Measurements from ENCODE around the gene RNPEP.
"Not testable (repeated sequence)": the region's sequence is repeated elsewhere in the genome, so short reads cannot be mapped to it uniquely, and the experiment has no call there.

Gene RNPEP

DNA sequence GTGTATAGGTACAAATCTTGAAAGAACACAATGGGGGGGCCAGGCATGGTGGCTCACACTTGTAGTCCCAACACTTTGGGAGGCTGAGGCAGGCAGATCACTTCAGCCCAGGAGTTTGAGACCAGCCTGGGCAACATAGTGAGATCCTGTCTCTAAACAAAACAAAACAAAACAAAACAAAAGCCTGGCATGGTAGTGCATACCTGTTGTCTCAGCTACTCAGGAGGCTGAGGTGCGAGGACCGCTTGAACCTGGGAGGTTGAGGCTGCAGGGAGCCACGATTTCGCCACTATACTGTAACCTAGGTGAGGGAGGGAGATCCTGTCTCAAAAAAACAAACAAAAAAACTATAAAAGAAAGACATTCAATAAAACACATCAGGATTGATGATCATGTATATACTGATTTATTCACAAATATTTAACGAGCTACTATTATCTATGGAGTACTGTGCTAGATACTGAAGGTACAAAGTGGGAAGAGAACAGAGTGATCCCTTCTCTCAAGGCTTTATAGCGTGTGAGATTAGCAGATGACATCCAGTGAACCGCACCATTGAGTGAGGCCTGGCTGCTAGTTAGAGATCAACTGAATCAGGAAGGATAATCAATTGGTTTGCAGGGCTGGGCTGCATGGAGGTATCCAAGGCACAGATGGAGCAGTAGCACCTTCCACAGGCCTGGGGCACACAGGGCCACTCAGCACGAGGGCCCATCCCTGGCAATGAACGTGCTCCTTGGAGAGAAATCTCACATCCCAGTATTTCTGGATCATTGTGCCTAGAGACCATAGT lies 54.3 kb downstream of the RNPEP start:
- no peak overlapping the region for H3K27ac Mint-ChIP-seq (ENCODE audit: low read depth)
- H3K4me3 Mint-ChIP-seq, result no peak overlapping the region
- no peaks in the 10 kb centered on the region for H3K36me3 Mint-ChIP-seq (ENCODE audit: insufficient read depth)
- peaks cover 8% of the 10 kb centered on the region for H3K27me3 Mint-ChIP-seq
- no peaks in the 10 kb centered on the region for H3K4me1 Mint-ChIP-seq
- no peak for ATAC-seq (replicated peaks; ENCODE audit: extremely low read depth, poor library complexity, severe bottlenecking)
- no peak for DNase-seq (ENCODE audit: low spot score in 2 of 2)
- H3K9me3 Mint-ChIP-seq, result no peaks in the 10 kb centered on the region

DNA sequence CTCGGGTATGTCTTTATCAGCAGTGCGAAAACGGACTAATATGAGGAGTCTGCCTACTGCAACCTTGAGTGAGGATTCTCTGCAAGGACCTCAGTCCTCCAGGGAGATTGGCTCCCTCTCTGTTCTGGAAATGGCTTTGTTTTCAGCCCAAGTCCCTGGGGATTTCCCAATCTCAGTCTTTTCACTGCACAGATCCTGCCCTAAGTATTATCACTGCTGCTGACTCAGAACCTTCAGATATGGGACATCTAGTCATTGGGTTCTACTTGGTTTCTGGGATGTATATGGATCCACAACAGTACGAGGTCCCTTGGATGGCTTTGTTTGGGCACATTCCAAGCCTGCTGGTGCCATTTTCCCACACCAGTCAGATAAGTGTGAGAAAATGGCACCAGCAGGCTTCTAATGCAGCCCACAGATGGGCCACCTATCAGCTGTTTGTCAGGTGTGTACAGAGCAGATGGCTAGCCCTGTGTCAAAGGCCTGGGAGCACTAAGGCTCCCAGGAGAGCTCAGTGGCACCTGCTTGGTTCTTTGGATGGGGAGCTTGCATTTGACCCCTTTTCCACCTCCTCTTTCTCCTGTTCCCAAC lies 55.4 kb downstream of the RNPEP start:
- H3K27me3 Mint-ChIP-seq, result peaks cover 8% of the 10 kb centered on the region
- ATAC-seq (replicated peaks; ENCODE audit: extremely low read depth, poor library complexity, severe bottlenecking) (no peak), DNase-seq (ENCODE audit: low spot score in 2 of 2) (no peak)
- H3K9me3 Mint-ChIP-seq, result no peaks in the 10 kb centered on the region
- H3K27ac Mint-ChIP-seq (ENCODE audit: low read depth), result no peak overlapping the region
- H3K36me3 Mint-ChIP-seq (ENCODE audit: insufficient read depth), result no peaks in the 10 kb centered on the region
- H3K4me1 Mint-ChIP-seq, result no peaks in the 10 kb centered on the region
- H3K4me3 Mint-ChIP-seq, result no peak overlapping the region

DNA sequence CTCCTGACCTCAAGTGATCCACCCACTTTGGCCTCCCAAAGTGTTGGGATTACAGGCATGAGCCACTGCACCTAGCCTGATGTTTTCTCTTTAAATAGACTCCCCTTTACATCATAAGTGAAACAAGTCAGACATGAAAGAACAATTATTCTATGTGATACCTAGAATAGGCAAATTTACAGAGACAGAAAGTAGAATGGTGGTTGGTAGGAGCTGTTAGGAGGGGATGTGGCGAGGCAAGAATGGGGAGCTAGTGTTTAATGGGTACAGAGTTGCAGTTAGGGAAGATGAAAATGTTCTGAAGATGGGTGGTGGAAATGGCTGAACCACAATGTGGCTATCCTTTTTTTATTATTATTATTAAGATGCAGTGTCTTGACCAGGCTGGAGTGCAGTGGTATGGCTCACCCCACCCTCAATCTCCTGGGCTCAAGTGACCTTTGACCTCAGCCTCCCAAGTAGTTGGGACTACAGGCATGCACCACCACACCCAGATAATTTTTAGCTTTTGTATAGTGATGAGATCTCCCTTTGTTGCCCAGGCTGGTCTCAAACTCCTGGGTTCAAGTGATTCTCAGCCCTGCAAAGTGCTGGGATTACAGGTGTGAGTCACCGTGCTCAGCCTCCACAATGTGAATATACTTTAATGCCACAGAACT lies 56.4 kb downstream of the RNPEP start:
- ATAC-seq (replicated peaks; ENCODE audit: extremely low read depth, poor library complexity, severe bottlenecking) (no peak), DNase-seq (ENCODE audit: low spot score in 2 of 2) (no peak)
- Mint-ChIP-seq H3K4me3 (no peak overlapping the region), H3K27me3 (peaks cover 3% of the 10 kb centered on the region), H3K9me3 (no peaks in the 10 kb centered on the region), H3K4me1 (no peaks in the 10 kb centered on the region), H3K36me3 (ENCODE audit: insufficient read depth) (no peaks in the 10 kb centered on the region), H3K27ac (ENCODE audit: low read depth) (no peak overlapping the region)

DNA sequence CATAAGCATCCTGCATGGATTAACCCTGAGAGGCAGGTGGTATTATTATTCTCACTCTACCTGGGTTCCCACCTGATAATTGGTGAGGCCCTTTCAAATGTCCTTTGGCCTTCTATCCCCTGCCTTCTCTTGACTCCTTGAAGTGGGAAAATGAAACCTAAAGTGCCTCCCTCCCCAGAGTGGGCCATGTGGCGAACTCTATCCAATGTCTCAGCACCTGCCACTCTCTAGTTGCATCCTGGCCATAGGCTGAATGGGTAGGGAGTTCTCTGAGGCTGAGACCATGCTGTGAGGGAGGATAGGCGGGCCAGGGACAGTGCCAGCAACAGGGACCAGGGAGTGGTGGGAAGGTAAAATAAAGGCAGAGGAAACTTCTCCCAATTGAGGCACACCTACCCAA lies 63.3 kb downstream of the RNPEP start:
- Mint-ChIP-seq H3K9me3 (no peaks in the 10 kb centered on the region), H3K36me3 (ENCODE audit: insufficient read depth) (peaks cover 2% of the 10 kb centered on the region), H3K27ac (ENCODE audit: low read depth) (no peak overlapping the region), H3K4me1 (no peaks in the 10 kb centered on the region), H3K27me3 (peaks cover 38% of the 10 kb centered on the region), H3K4me3 (no peak overlapping the region)
- DNase-seq (ENCODE audit: low spot score in 2 of 2) (no peak), ATAC-seq (replicated peaks; ENCODE audit: extremely low read depth, poor library complexity, severe bottlenecking) (no peak)

DNA sequence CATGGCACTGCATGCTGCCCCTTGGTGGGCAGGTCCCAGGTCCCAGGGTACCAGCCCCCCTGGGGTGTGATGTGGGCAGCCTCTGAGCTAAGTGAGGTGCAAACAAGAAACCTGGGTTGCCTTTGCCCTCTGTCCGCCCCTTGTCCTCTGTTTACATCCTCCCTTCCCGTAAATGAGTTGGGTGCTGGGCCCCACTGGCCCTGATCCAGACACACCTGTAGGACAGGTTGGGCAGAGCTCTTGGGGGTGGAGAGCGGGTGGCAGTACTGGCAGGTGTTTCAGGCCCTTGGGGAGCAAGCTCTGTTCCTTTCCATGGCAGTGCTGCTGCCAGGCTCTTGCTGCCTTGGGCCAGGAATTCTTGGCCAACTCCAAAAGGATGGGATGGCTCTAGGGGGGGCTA lies 63.8 kb downstream of the RNPEP start:
- H3K36me3 Mint-ChIP-seq (ENCODE audit: insufficient read depth), result peaks cover 2% of the 10 kb centered on the region

DNA sequence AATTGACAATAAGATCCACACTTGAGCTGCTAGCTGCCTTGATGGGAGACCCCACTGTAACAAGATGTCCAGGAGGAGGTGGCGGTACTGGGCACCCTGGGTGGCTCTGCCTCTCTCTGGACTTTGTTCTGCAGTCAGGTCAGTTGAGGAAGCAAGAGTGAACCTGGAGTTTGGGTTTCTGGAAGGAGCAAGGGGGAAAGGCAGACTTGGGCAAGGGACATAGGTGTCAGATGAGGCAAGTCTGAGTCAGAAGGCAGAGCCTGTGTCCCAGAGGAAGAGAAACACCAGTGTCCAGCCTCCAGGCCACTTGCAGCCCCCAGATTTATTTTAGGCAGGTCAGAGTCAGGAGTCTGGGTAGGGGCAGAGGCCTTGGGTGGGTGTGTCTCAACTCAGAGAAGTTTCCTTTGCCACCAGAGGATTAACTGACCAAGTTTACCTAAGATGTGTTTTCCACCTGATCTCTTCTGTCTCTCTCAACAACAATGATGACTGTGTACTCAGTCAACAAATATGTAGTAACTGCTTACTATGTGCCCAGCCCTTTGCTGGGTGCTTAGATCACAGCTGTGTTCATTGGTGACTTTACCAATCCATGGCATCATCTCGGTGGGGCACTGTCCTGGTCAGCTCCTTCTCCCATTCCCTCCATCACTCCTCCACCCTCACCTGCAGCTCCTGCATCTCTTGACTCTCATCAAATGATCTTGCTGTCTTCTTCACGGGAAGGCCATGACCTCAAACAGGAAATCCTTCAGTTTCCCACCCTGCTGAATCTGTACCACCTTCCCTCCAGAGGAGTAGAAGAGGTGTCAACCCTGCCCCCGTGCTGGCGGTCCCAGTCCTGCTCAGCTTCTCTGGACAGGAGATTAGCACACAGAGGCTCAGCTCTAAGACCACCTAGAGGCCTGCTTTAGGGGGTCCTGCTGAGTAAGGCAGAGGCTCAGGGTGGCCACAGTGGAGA lies 64.6 kb downstream of the RNPEP start:
- H3K4me3 Mint-ChIP-seq, result no peak overlapping the region
- DNase-seq (ENCODE audit: low spot score in 2 of 2) (no peak), ATAC-seq (replicated peaks; ENCODE audit: extremely low read depth, poor library complexity, severe bottlenecking) (no peak)
- no peaks in the 10 kb centered on the region for H3K4me1 Mint-ChIP-seq
- peaks cover 2% of the 10 kb centered on the region for H3K36me3 Mint-ChIP-seq (ENCODE audit: insufficient read depth)
- H3K27me3 Mint-ChIP-seq, result peaks cover 38% of the 10 kb centered on the region
- no peak overlapping the region for H3K27ac Mint-ChIP-seq (ENCODE audit: low read depth)
- no peaks in the 10 kb centered on the region for H3K9me3 Mint-ChIP-seq

More for the DNA sequence above, 63.8 kb downstream of the RNPEP start:
- peaks cover 38% of the 10 kb centered on the region for H3K27me3 Mint-ChIP-seq
- no peaks in the 10 kb centered on the region for H3K9me3 Mint-ChIP-seq
- ATAC-seq (replicated peaks; ENCODE audit: extremely low read depth, poor library complexity, severe bottlenecking) (no peak), DNase-seq (ENCODE audit: low spot score in 2 of 2) (no peak)
- H3K27ac Mint-ChIP-seq (ENCODE audit: low read depth), result no peak overlapping the region
- no peak overlapping the region for H3K4me3 Mint-ChIP-seq
- no peaks in the 10 kb centered on the region for H3K4me1 Mint-ChIP-seq

DNA sequence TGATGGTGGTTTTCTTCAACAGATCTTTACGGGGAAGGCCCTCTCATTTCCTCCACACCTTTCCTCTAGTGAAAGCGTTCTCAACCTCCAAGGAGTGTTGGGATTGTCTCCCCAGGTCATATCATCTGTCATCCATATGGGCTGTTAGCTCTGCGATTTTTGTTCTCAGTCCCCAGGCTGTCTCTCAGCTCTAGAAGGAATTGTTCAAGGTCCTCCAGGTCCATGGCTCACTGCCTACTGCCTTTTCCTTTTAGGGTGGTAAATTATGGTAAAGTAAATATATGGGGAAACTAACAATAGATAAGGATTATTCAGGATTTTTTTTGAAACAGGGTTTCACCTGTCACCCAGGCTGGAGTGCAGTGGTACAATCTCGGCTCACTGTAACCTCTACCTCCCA lies 65.5 kb downstream of the RNPEP start:
- Mint-ChIP-seq H3K27ac (ENCODE audit: low read depth) (no peak overlapping the region), H3K36me3 (ENCODE audit: insufficient read depth) (peaks cover 2% of the 10 kb centered on the region), H3K27me3 (peaks cover 38% of the 10 kb centered on the region), H3K9me3 (no peaks in the 10 kb centered on the region), H3K4me3 (no peak overlapping the region), H3K4me1 (no peaks in the 10 kb centered on the region)
- no peak for ATAC-seq (replicated peaks; ENCODE audit: extremely low read depth, poor library complexity, severe bottlenecking)
- no peak for DNase-seq (ENCODE audit: low spot score in 2 of 2)

DNA sequence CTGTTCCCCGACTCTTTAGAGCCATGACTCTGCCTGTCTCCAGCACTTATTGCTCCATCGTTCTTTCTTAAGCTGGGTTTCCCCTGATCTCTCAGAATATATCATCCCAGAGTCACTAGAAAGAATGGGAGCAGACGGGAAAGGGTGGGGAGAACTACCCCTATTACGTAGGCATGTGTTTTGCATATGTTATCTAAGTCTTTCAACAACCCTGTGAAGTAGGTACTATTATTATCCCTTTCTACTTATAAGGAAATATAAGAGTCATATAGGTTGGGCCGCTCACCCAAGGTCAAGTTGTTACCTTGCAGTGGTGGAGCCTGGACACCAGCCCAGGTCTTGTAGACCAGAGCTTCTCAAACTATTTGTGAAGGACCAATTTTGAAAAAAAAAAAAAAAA lies 66.7 kb downstream of the RNPEP start:
- ATAC-seq (replicated peaks; ENCODE audit: extremely low read depth, poor library complexity, severe bottlenecking), result no peak
- Mint-ChIP-seq H3K9me3 (no peaks in the 10 kb centered on the region), H3K4me3 (no peak overlapping the region), H3K36me3 (ENCODE audit: insufficient read depth) (peaks cover 2% of the 10 kb centered on the region), H3K4me1 (no peaks in the 10 kb centered on the region), H3K27me3 (peaks cover 38% of the 10 kb centered on the region), H3K27ac (ENCODE audit: low read depth) (no peak overlapping the region)
- DNase-seq (ENCODE audit: low spot score in 2 of 2), result no peak

DNA sequence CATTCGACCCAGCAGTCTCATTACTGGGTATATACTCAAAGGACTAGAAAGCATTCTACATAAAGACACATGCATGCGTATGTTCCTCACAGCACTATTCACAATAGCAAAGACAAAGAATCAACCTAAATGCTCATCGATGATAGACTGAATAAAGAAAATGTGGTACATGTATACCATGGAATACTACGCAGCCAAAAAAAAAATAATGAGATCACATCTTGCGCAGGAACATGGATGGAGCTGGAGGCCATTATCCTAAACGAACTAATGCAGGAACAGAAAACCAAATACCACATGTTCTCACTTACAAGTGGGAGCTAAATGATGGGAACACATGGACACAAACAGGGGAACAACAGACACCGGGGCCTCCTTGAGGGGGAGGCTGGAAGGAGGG lies 71.6 kb downstream of the RNPEP start:
- Mint-ChIP-seq H3K4me3 (no peak overlapping the region), H3K27ac (ENCODE audit: low read depth) (no peak overlapping the region), H3K9me3 (no peaks in the 10 kb centered on the region), H3K4me1 (no peaks in the 10 kb centered on the region), H3K36me3 (ENCODE audit: insufficient read depth) (peaks cover 2% of the 10 kb centered on the region), H3K27me3 (peaks cover 33% of the 10 kb centered on the region)
- no peak for DNase-seq (ENCODE audit: low spot score in 2 of 2)
- ATAC-seq (replicated peaks; ENCODE audit: extremely low read depth, poor library complexity, severe bottlenecking), result no peak

DNA sequence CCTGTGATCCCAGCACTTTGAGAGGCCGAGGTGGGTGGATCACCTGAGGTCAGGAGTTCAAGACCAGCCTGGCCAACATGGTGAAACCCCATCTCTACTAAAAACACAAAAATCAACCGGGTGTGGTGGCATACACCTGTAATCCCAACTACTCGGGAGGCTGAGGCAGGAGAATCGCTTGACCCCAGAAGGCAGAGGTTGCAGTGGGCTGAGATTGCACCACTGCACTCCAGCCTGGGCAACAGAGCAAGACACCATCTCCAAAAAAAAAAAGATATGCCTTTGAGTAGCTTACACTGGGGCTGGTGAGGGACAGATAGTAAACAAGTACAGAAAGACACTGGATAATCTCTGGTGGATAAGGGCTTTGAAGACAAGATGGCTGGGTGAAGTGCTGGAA lies 72.2 kb downstream of the RNPEP start:
- H3K9me3 Mint-ChIP-seq; DNase-seq (ENCODE audit: low spot score in 2 of 2); H3K4me3 Mint-ChIP-seq; ATAC-seq (replicated peaks; ENCODE audit: extremely low read depth, poor library complexity, severe bottlenecking); H3K27ac Mint-ChIP-seq (ENCODE audit: low read depth); H3K4me1 Mint-ChIP-seq; H3K36me3 Mint-ChIP-seq (ENCODE audit: insufficient read depth): not testable (repeated sequence)
- H3K27me3 Mint-ChIP-seq, result peaks cover 33% of the 10 kb centered on the region
